ENCODE data around the gene IL17REL.
A peak's percentile ranks its signal among the peaks of the same experiment; 100 is the strongest.

The IL17REL gene

GRCh38 chr22:50035131-50035881 is 22.7 kb upstream of the IL17REL start:
- H3K4me3 Mint-ChIP-seq = no peak overlapping the region
- H3K27me3 Mint-ChIP-seq = peaks cover 3% of the 10 kb centered on the region
- H3K9me3 Mint-ChIP-seq (ENCODE audit: low read depth) = peaks cover 5% of the 10 kb centered on the region
- H3K4me1 Mint-ChIP-seq (ENCODE audit: low read depth) = peaks cover 11% of the 10 kb centered on the region
- H3K36me3 Mint-ChIP-seq = peaks cover 3% of the 10 kb centered on the region
- no peak overlapping the region for H3K27ac Mint-ChIP-seq

DNA sequence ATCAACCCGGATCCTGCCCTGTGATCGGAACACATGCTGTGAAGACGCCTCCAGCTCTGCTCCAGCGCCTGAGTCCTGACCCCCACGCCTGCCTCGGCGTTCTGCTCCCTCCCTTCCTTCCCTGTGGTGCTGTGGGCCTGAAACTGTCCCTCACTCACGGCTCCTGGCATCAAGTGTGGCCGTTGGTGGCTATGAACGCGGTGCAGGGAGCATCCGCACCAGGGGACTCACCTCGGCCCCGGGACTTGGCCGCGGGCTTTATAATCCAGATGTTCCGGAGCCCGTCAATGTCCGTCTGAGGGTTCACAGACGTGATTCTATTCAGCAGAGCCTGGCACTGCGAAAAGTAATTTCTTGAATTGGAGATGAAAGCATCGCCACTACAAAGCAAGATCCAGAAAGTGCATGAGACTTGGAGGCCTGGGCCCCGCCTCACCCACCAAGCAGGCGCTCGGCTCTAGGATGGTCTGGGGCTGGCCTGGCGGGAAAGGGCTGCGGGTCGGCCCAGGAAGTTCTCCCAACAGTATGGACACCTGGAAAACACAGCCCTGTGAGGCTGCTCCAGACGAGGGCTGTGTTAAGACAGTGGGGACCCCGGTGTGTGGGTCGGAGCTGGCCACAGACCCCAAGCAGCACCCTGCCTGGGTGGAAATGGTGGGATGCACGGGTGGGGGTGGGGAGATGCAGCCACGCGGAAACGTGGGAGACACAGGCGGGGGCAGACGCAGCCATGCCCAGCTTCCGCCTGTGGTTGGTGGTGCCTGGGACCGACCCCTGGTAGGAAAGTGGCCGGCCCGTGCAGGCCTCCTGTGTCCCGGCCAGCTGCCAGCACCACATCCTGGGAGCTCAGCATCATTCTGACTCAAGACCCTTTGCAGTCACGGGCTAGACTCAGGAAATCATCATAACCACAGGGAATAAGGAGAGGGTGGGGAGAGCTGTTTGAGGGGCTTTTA is 21.8 kb upstream of the IL17REL start:
- peaks cover 5% of the 10 kb centered on the region for H3K9me3 Mint-ChIP-seq (ENCODE audit: low read depth)
- H3K27me3 Mint-ChIP-seq = peaks cover 3% of the 10 kb centered on the region
- no peak overlapping the region for H3K27ac Mint-ChIP-seq
- peaks cover 3% of the 10 kb centered on the region for H3K36me3 Mint-ChIP-seq
- peaks cover 11% of the 10 kb centered on the region for H3K4me1 Mint-ChIP-seq (ENCODE audit: low read depth)
- no peak overlapping the region for H3K4me3 Mint-ChIP-seq

DNA sequence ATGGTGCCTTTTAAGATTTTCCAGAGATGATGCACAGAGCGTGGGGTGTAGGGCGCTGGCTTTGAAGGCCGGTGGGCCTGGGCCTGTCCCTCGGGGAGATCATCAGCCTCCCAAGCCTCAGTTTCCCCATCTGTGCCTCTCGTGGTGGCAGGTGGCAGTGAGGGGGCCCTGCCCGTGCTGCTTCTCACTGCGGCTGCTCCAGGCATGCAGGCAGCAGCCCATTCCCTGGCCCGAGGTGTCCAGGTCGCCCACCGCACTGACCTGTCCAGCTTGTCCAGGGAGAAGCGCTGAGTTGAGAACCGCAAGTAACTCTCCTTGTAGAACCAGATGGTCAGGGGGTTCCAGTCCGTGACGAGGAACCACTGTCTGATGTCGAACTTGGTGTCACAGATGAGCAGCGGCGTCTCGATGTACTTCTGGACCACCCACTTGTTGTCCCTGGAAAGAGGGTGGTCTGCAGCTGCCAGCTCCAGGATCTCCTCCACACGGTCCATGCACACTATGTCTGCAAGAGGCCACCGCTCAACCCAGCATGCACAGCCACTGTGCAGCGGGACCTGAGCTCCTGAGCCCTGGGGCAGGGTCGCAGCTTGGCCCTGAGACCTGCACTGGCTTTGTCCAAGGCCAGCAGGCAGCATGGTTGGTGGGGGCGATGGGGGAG is 20.5 kb upstream of the IL17REL start:
- Mint-ChIP-seq H3K4me3 (no peak overlapping the region), H3K27me3 (peaks cover 3% of the 10 kb centered on the region), H3K36me3 (no peaks in the 10 kb centered on the region), H3K27ac (no peak overlapping the region), H3K9me3 (ENCODE audit: low read depth) (peaks cover under 1% of the 10 kb centered on the region), H3K4me1 (ENCODE audit: low read depth) (peaks cover 12% of the 10 kb centered on the region)

DNA sequence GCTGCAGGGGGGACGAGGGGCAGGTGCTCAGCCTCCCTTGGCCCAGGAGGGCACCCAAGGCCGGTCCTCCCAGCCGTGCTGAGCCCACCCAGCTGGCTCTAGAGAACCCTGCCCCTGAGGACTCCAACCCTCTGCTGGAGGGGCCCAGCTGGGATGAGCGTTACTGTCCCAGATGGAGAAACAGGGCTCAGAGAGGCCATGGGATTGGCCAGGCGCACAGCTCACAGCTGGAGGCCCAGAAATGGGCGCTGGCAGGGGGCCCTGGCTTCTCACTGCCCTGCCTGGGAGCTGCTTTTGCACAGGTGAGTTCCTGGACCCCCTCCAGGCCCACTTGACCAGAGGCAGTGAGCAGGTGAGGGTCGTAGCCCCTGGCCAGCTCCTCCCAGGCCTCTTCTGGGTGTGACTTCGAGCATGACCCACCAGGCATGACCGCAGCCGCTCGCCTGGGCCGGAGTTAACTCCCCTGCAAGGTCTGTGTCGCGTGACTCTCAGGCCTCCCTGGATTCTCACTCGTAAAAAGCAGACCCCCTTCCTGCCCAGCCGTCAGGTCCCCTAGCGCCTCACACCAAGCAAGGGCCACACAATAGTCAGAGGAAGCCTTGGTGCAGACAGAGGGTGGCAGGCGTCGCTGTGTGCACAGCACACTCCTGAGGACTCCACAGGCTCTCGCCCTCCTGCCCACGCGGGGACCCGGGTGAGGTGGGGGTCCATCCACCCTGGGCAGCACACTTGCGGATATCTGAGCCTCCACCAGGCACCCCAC is 19.7 kb upstream of the IL17REL start:
- peaks cover 3% of the 10 kb centered on the region for H3K27me3 Mint-ChIP-seq

DNA sequence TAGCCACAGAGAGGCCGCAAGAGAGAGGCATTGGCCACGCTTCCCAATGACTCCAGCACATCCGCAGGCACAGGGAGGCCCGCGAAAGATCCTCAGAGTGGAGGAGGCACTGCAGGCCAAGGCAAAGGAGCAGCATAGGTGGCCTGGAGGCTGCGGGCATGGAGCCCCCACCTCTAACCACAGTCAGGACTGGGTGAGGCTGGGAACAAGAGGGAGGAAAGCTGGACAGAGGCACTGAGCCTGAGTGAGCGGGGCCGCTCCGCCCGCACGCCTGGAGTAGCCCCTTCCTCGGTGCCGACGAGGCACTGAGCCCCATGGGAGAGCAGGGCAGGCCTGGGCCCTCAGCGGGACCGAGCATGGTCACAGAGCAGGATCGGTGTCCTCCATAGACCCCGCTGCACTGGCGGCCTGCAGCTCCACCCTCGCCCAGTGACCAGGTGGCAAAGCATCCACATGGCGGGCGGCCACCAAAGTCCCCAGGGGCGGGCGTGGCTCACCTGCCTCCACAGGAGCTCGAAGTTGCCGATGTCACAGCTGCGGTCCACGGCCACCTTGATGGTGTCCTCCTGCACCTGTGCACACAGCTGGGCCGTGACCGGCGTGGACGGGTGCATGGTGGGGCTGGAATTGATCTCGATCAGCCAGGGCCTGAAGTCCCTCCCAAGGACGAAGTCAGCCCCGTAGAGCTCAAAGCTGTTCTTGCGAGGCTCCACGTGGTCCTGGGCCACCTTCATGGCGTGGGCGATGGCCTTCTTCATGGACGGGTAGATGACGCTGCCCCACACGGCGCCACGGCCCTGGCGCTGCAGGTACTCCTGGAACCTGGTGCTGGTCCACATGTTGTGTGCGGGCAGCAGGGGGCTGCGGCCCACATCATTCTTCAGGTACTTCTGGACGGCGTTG is 18.9 kb upstream of the IL17REL start:
- H3K9me3 Mint-ChIP-seq (ENCODE audit: low read depth) = no peaks in the 10 kb centered on the region
- peaks cover 3% of the 10 kb centered on the region for H3K27me3 Mint-ChIP-seq
- H3K4me3 Mint-ChIP-seq = no peak overlapping the region
- H3K36me3 Mint-ChIP-seq = no peaks in the 10 kb centered on the region
- H3K27ac Mint-ChIP-seq = no peak overlapping the region
- H3K4me1 Mint-ChIP-seq (ENCODE audit: low read depth) = peaks cover 19% of the 10 kb centered on the region

More for the DNA sequence above, 19.7 kb upstream of the IL17REL start:
- H3K9me3 Mint-ChIP-seq (ENCODE audit: low read depth) = no peaks in the 10 kb centered on the region
- no peak overlapping the region for H3K4me3 Mint-ChIP-seq
- H3K36me3 Mint-ChIP-seq = no peaks in the 10 kb centered on the region
- peaks cover 19% of the 10 kb centered on the region for H3K4me1 Mint-ChIP-seq (ENCODE audit: low read depth)
- no peak overlapping the region for H3K27ac Mint-ChIP-seq

- Mint-ChIP-seq H3K4me3 (no peak overlapping the region), H3K27me3 (peaks cover 3% of the 10 kb centered on the region), H3K4me1 (ENCODE audit: low read depth) (peaks cover 17% of the 10 kb centered on the region), H3K9me3 (ENCODE audit: low read depth) (no peaks in the 10 kb centered on the region), H3K36me3 (no peaks in the 10 kb centered on the region), H3K27ac (no peak overlapping the region)
Observed at GRCh38 chr22:50030297-50031188, 18.0 kb upstream of the IL17REL start.

GRCh38 chr22:50027639-50028537 is 15.3 kb upstream of the IL17REL start:
- peak overlapping the region; percentile 80 for H3K27ac Mint-ChIP-seq
- no peaks in the 10 kb centered on the region for H3K9me3 Mint-ChIP-seq (ENCODE audit: low read depth)
- H3K36me3 Mint-ChIP-seq = no peaks in the 10 kb centered on the region
- no peaks in the 10 kb centered on the region for H3K27me3 Mint-ChIP-seq
- peak overlapping the region; percentile 60 for H3K4me3 Mint-ChIP-seq
- peaks cover 8% of the 10 kb centered on the region for H3K4me1 Mint-ChIP-seq (ENCODE audit: low read depth)

DNA sequence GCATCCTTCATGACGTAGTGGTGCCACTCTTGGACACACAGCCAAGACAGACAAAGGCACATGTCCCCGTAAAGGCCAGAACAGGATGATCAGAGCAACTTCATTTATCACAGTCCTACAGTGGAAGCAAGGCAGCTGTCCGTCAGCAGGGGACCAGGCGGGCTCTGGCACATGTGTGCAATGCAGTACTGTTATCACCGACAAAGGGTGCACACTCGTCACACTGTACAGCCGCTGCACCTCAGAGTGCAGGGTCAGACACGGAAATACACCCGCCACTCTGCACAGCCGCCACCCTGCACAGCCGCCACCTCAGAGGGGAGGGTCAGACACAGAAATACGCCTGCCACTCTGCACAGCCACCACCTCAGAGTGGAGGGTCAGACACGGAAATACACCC is 13.4 kb upstream of the IL17REL start:
- Mint-ChIP-seq H3K4me1 (ENCODE audit: low read depth) (peaks cover 8% of the 10 kb centered on the region), H3K27ac (peak overlapping the region; percentile 23), H3K27me3 (no peaks in the 10 kb centered on the region), H3K9me3 (ENCODE audit: low read depth) (no peaks in the 10 kb centered on the region), H3K36me3 (no peaks in the 10 kb centered on the region), H3K4me3 (no peak overlapping the region)

DNA sequence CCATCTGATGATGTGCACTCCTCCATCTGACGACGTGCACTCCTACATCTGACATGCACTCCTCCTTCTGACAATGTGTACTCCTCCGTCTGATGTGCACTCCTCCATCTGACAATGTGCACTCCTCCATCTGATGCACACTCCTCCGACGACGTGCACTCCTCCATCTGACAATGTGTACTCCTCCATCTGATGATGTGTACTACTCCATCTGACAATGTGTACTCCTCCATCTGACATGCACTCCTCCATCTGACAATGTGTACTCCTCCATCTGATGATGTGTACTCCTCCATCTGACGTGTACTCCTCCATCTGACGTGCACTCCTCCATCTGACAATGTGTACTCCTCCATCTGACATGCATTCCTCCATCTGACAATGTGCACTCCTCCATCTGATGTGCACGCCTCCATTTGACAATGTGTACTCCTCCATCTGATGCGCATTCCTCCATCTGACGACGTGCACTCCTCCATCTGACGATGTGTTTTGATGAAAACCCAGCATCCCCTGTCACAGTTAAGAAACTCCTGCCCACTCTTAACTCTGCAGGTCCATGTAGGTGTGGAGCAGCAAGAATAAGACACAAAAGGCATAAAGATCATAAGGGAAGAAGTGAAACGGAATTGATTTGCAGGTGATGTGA is 9.7 kb upstream of the IL17REL start:
- Mint-ChIP-seq H3K4me3 (no peak overlapping the region), H3K36me3 (no peaks in the 10 kb centered on the region), H3K9me3 (ENCODE audit: low read depth) (no peaks in the 10 kb centered on the region), H3K27ac (no peak overlapping the region), H3K27me3 (no peaks in the 10 kb centered on the region), H3K4me1 (ENCODE audit: low read depth) (no peaks in the 10 kb centered on the region)

DNA sequence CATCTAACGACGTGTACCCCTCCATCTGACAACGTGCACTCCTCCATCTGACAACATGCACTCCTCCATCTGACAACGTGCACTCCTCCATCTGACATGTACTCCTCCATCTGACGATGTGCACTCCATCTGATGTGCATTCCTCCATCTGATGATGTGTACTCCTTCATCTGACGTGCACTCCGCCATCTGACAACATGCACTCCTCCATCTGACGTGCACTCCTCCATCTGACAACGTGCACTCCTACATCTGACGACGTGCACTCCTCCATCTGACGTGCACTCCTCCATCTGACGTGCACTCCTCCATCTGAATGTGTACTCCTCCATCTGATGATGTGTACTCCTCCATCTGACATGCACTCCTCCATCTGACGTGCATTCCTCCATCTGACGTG is 8.0 kb upstream of the IL17REL start:
- Mint-ChIP-seq H3K4me1 (ENCODE audit: low read depth) (peaks cover 4% of the 10 kb centered on the region), H3K36me3 (no peaks in the 10 kb centered on the region), H3K9me3 (ENCODE audit: low read depth) (no peaks in the 10 kb centered on the region), H3K27me3 (no peaks in the 10 kb centered on the region), H3K4me3 (no peak overlapping the region), H3K27ac (no peak overlapping the region)

GRCh38 chr22:50019316-50019715 is 6.8 kb upstream of the IL17REL start:
- Mint-ChIP-seq H3K9me3 (ENCODE audit: low read depth) (no peaks in the 10 kb centered on the region), H3K4me3 (peak overlapping the region; percentile 55), H3K27me3 (no peaks in the 10 kb centered on the region), H3K4me1 (ENCODE audit: low read depth) (peaks cover 4% of the 10 kb centered on the region), H3K27ac (peak overlapping the region; percentile 93), H3K36me3 (no peaks in the 10 kb centered on the region)
